ENCODE data around the gene PPP1R27.

The PPP1R27 gene

DNA sequence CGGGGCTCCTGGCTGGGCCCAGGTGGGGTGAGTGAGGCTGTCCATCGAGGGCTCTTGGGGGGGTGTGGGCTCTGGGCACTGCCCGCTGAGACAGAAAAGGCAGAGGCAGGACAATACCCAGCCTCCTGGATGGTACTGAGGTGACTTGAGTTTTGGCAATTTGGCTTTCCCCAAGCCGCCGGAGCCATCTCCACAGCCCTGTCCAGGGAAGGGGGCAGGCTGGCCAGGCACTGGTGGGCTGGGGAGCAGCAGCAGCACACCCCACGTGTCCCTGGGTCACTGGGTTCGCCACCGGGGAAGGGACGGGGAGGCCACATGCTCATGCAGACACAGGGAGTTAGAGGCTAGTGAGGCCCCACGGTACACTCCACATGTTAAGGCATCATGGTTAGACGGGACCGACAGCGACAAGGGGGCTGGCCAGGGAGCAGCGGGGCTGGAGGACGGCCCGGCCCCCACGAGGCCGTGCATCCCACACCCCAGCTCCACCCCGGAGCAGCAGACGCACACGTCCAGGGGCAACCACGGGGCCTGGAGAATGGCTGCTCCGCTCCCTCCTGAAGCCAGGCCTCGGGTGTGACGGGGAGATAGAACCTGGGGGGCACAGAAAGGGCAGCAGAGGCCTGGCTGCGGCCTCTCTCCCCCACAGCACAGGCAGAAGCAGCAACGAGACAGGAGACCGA is 33.3 kb upstream of the PPP1R27 start:
- Histone ChIP-seq H3K36me3 (ENCODE audit: control insufficient read depth, insufficient read depth, low read length) (peaks cover 32% of the 10 kb centered on the region), H3K4me3 (ENCODE audit: low read depth, low read length) (no peak overlapping the region), H3K9ac (ENCODE audit: low read depth, low read length) (0 out of 2 replicates have a peak overlapping the region, but pooled peaks have one; percentile 28), H3K27ac (ENCODE audit: low read depth, low read length) (peak overlapping the region; percentile 87), H3K9me3 (ENCODE audit: control insufficient read depth, insufficient read depth, low read length) (no peaks in the 10 kb centered on the region), H3K4me1 (ENCODE audit: control insufficient read depth, insufficient read depth, low read length) (peaks cover 26% of the 10 kb centered on the region), H3K27me3 (ENCODE audit: control insufficient read depth, insufficient read depth, low read length) (no peaks in the 10 kb centered on the region)

DNA sequence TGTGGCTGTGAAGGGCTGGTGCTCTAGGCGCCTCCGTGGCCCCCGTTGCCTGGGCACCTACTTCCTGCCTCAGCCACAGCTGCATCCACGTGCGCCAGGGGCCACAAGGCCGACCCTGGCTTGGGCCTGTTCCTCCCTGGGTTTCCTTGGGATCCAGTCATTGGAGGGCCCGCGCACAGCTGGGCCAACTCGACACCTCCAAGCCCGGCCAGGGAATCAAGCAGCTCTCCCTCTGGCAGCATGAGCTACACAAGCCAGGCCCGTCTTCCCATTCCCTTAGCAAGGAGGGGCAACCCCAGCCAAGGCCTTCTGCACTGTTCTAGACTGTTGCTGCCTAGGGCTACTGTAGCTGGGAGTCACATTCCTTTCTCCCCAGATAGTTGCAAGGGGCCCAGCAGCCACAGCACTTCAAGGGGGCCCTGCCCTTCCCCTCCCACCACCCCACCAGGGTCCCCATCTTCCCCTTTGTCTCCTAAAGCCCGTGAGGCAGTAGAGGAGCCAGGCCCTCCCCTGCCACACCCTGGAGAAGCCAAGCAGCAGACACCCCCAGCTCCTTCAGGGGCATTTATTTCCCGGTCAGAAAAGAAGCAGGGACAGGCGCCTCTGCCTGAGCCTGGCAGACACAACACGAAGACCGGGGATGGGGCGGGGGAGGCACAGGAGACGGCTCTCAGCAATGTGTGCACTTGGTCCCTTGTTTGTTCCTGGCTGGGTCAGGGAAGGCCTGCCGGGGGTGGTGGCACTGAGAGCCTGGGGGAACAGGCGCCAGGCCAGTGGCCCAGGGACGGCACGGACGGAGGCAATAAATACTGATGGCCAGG is 32.5 kb upstream of the PPP1R27 start:
- Histone ChIP-seq H3K4me3 (ENCODE audit: low read depth, low read length) (no peak overlapping the region), H3K4me1 (ENCODE audit: control insufficient read depth, insufficient read depth, low read length) (peaks cover 26% of the 10 kb centered on the region), H3K27me3 (ENCODE audit: control insufficient read depth, insufficient read depth, low read length) (no peaks in the 10 kb centered on the region), H3K9ac (ENCODE audit: low read depth, low read length) (no peak overlapping the region), H3K27ac (ENCODE audit: low read depth, low read length) (peak overlapping the region; percentile 87), H3K9me3 (ENCODE audit: control insufficient read depth, insufficient read depth, low read length) (no peaks in the 10 kb centered on the region), H3K36me3 (ENCODE audit: control insufficient read depth, insufficient read depth, low read length) (peaks cover 37% of the 10 kb centered on the region)

DNA sequence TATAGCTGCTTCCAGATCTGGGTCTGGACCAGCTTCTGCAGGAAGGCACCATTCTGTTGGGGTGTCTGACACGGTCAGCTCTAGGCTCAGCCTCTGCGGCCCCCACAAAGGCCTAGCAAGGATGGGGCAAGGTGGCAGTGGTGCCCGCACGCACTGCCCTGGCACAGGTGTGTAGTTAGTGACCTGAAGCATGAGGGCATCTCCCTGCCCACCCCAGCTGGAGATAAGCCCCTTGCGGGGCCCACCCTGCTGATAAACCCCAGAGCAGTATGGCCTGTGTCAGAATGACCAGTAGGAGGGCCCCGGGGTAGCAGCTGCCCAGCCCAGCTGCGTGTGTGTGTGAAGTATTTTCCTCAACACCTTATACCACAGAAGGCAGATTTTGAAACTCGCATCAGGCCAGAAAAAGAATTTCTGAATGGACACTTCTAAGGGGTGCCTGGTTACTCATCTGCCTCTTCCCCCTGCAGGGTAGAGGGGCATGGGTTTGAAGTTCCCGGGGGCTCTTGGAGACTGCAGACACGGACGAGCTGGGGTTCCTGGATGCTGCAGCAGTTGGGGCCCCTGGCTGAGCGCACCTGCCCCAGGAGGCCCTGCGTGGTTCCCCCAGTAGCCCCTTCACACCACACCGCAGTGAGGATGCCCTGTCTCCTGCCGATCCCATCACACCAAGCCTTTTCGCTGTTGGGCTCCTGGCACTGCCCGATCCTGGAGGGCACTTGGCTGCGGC is 31.8 kb upstream of the PPP1R27 start:
- H3K9ac ChIP-seq (ENCODE audit: low read depth, low read length): no peak overlapping the region
- no peaks in the 10 kb centered on the region for H3K9me3 ChIP-seq (ENCODE audit: control insufficient read depth, insufficient read depth, low read length)
- peaks cover 37% of the 10 kb centered on the region for H3K36me3 ChIP-seq (ENCODE audit: control insufficient read depth, insufficient read depth, low read length)
- H3K27me3 ChIP-seq (ENCODE audit: control insufficient read depth, insufficient read depth, low read length): no peaks in the 10 kb centered on the region
- peak overlapping the region; percentile 87 for H3K27ac ChIP-seq (ENCODE audit: low read depth, low read length)
- no peak overlapping the region for H3K4me3 ChIP-seq (ENCODE audit: low read depth, low read length)
- H3K4me1 ChIP-seq (ENCODE audit: control insufficient read depth, insufficient read depth, low read length): peaks cover 26% of the 10 kb centered on the region

- Histone ChIP-seq H3K4me3 (ENCODE audit: low read depth, low read length) (no peak overlapping the region), H3K27ac (ENCODE audit: low read depth, low read length) (no peak overlapping the region), H3K9me3 (ENCODE audit: control insufficient read depth, insufficient read depth, low read length) (no peaks in the 10 kb centered on the region), H3K36me3 (ENCODE audit: control insufficient read depth, insufficient read depth, low read length) (peaks cover 37% of the 10 kb centered on the region), H3K9ac (ENCODE audit: low read depth, low read length) (no peak overlapping the region), H3K27me3 (ENCODE audit: control insufficient read depth, insufficient read depth, low read length) (no peaks in the 10 kb centered on the region), H3K4me1 (ENCODE audit: control insufficient read depth, insufficient read depth, low read length) (peaks cover 26% of the 10 kb centered on the region)
Measured at GRCh38 chr17:81865733-81866439, 31.0 kb upstream of the PPP1R27 start.

DNA sequence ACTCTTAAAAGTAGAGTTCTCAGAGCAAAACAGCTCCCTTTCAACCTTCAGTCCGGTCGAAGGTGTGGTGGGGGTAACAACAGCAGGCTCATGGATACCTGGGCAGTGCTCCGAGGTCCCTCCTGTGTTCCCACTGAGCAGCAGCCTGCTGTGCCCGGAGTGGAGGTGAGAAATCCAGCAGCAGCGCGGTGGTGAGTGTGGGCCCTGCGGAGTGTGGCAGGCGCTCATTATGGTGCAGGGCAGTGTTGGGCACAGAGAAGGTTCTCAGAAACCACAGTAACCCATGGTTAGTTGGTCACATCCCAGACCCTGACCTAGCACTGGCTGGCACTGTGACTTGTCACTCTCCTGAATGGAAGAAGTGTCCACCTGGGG is 30.5 kb upstream of the PPP1R27 start:
- H3K27ac ChIP-seq (ENCODE audit: low read depth, low read length): no peak overlapping the region
- H3K27me3 ChIP-seq (ENCODE audit: control insufficient read depth, insufficient read depth, low read length): no peaks in the 10 kb centered on the region
- H3K36me3 ChIP-seq (ENCODE audit: control insufficient read depth, insufficient read depth, low read length): peaks cover 37% of the 10 kb centered on the region
- no peaks in the 10 kb centered on the region for H3K9me3 ChIP-seq (ENCODE audit: control insufficient read depth, insufficient read depth, low read length)
- H3K9ac ChIP-seq (ENCODE audit: low read depth, low read length): no peak overlapping the region
- H3K4me1 ChIP-seq (ENCODE audit: control insufficient read depth, insufficient read depth, low read length): peaks cover 26% of the 10 kb centered on the region
- H3K4me3 ChIP-seq (ENCODE audit: low read depth, low read length): no peak overlapping the region

DNA sequence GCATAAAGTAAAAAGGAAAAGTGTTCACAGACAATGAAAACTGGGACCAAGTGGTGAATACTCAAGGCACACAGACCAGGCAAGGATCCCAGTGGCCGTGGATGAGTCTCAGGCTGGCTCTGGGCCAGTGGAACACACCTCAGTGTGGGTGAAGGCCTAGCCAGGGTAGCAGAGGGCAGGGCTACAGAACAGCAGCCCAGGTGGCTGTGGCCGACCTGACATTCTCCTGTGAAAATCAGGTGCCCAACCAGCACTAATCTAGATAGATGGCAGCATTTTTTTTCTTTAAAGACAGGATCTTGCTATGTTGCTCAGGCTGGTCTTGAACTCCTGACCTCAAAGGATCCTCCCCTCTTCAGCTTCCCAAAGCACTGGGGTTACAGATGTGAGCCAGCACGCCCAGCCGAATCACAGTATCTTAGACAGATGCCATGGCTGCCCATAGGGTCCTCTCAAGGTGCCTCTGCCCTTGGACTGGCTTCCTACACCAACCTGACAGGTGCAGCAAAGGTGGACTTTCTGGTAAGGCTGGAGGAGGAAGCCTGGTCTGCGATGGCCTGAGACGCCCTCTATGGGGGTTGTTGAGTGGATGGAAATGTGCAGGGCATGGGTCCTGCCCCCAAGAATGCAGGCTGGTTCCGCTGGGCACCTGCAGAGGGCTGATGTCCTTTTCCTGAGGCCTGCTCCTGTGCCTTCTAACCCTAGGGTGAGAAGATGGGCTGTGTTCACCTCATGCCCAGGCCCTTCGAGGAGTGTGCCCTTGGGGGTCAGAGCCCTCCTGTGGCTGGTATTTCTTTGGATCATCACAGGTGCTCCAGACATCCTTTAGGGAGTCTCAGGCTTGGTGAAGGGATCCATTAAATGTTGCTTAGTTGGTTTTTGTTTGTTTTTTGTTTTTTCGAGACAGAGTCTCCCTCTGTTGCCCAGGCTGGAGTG is 29.3 kb upstream of the PPP1R27 start:
- no peak overlapping the region for H3K9ac ChIP-seq (ENCODE audit: low read depth, low read length)
- no peaks in the 10 kb centered on the region for H3K9me3 ChIP-seq (ENCODE audit: control insufficient read depth, insufficient read depth, low read length)
- peaks cover 23% of the 10 kb centered on the region for H3K4me1 ChIP-seq (ENCODE audit: control insufficient read depth, insufficient read depth, low read length)
- peaks cover 38% of the 10 kb centered on the region for H3K36me3 ChIP-seq (ENCODE audit: control insufficient read depth, insufficient read depth, low read length)
- no peak overlapping the region for H3K4me3 ChIP-seq (ENCODE audit: low read depth, low read length)
- no peaks in the 10 kb centered on the region for H3K27me3 ChIP-seq (ENCODE audit: control insufficient read depth, insufficient read depth, low read length)
- H3K27ac ChIP-seq (ENCODE audit: low read depth, low read length): no peak overlapping the region

DNA sequence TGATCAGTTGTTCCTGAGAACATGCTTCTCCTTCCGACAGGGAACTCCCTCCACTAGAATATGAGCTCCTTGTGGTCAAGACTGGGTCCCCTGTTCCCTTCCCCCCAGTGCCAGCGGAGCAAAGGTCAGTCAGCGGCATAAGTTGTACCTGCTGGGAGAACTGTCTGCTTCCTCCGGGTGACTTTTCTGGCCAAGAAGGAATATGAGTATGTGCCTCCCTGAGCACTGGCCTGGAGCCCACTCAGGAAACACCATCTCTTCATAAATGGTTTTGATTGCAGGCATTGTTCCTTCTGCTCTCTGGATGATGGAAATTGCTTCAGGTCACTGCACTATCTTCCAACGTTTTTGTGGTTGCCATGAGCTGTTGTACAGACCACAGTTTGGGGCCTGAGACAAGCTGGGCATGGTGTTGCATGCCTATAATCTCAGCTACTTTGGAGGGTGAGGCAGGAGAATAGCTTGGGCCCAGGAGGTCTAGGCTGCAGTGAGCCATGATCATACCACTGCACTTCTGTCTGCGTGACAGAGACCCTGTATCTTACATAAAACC is 28.3 kb upstream of the PPP1R27 start:
- Histone ChIP-seq H3K36me3 (ENCODE audit: control insufficient read depth, insufficient read depth, low read length) (peaks cover 40% of the 10 kb centered on the region), H3K4me1 (ENCODE audit: control insufficient read depth, insufficient read depth, low read length) (peaks cover 16% of the 10 kb centered on the region), H3K27ac (ENCODE audit: low read depth, low read length) (no peak overlapping the region), H3K27me3 (ENCODE audit: control insufficient read depth, insufficient read depth, low read length) (no peaks in the 10 kb centered on the region), H3K9ac (ENCODE audit: low read depth, low read length) (no peak overlapping the region), H3K9me3 (ENCODE audit: control insufficient read depth, insufficient read depth, low read length) (no peaks in the 10 kb centered on the region), H3K4me3 (ENCODE audit: low read depth, low read length) (no peak overlapping the region)

DNA sequence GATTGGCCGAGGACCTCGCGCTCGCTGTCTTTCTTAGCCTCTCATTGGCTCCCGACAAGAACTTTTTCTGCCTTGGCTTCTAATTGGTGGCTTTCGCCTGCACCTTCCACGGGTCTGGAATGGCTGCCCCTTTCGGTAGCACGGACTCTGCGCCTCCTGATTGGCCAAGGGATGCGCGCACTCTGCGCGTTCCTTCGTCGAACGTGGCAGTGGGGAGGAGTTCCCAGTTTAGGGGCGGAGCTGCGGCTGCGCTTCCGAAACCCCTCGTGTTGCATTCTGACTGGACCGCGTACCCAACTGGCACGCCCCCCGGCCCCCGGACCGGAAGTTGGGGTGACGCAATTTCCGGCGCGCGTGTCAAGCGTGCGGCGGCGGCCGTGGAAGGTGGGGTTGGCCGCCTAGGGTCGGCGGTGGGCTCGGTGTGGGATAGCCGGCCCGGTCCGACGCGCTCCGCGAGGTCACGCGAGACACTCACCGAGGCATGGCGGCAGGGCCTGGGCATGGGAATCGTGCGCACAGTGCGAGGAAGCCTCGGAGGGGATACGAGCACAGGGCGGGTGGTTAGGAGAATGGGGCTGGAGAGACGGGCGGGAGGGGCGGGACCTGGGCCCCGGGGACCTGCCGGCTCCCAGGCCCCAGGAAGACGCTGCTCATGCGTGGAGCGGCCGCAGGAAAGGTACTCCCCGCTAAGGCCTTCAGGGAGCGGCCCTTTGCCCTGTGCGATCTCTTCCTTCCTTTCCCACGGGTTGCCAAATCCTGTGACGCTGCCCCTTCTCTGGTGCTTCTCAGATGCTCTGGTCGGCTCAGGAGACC is 26.1 kb upstream of the PPP1R27 start:
- Histone ChIP-seq H3K4me3 (ENCODE audit: low read depth, low read length) (peak overlapping the region; percentile 89), H3K4me1 (ENCODE audit: control insufficient read depth, insufficient read depth, low read length) (peaks cover 6% of the 10 kb centered on the region; the same call in 1 of the 2 replicates), H3K27ac (ENCODE audit: low read depth, low read length) (peak overlapping the region; percentile 92), H3K27me3 (ENCODE audit: control insufficient read depth, insufficient read depth, low read length) (no peaks in the 10 kb centered on the region), H3K9ac (ENCODE audit: low read depth, low read length) (peak overlapping the region; percentile 92), H3K9me3 (ENCODE audit: control insufficient read depth, insufficient read depth, low read length) (no peaks in the 10 kb centered on the region), H3K36me3 (ENCODE audit: control insufficient read depth, insufficient read depth, low read length) (peaks cover 52% of the 10 kb centered on the region)
